Retinal pigment epithelial cell (primary cell): ENCODE results near the gene ARHGAP27.

Experiments used
- DNase-seq: peaks from one replicate; pipeline ENCODE4 v3.0.0-alpha.2; 2010; ENCODE audit warnings: low read depth
- H3K4me3 ChIP-seq: 2 replicates; pipeline ENCODE4 v1.5.1; 2011; ENCODE audit warnings: mild to moderate bottlenecking, low read length, control low read depth, moderate library complexity
- CTCF ChIP-seq: conservative IDR thresholded peaks from 2 replicates; pipeline ENCODE4 v1.5.1; 2011; ENCODE audit warnings: low read depth, low read length, control low read depth, inconsistent platforms

ARHGAP27 gene

GRCh38 chr17:45411348-45412105, 21.1 kb downstream of the ARHGAP27 start:
- no peak for TF ChIP-seq CTCF
- no peak overlapping the region for H3K4me3 ChIP-seq
- DNase-seq = no peak

GRCh38 chr17:45410144-45411091, 22.3 kb downstream of the ARHGAP27 start:
- no peak overlapping the region for H3K4me3 ChIP-seq
- TF ChIP-seq CTCF = no peak
- DNase-seq = no peak

GRCh38 chr17:45409659-45410076, 23.0 kb downstream of the ARHGAP27 start:
- DNase-seq = no peak
- no peak for TF ChIP-seq CTCF
- H3K4me3 ChIP-seq = no peak overlapping the region

- DNase-seq = no peak
- TF ChIP-seq CTCF = no peak
- no peak overlapping the region for H3K4me3 ChIP-seq
These were observed 23.9 kb downstream of the ARHGAP27 start for GRCh38 chr17:45408611-45409421.

GRCh38 chr17:45406107-45406506, 26.6 kb downstream of the ARHGAP27 start:
- TF ChIP-seq CTCF = no peak
- H3K4me3 ChIP-seq = peak overlapping the region; percentile 49
- DNase-seq = no peak

GRCh38 chr17:45405250-45406086, 27.2 kb downstream of the ARHGAP27 start:
- DNase-seq = no peak

More at GRCh38 chr17:45405250-45406086, 27.2 kb downstream of the ARHGAP27 start:
- TF ChIP-seq CTCF = no peak
- H3K4me3 ChIP-seq = peak overlapping the region; percentile 49
